Hepatocyte (in vitro differentiated cells): Measurements from ENCODE around the gene LPP. TPM values are rescaled to one million over a fixed set of nuclear protein-coding genes. Genes with fewer than 3 reads are reported as not detected.
"Not testable (repeated sequence)": the region's sequence is repeated elsewhere in the genome, so short reads cannot be mapped to it uniquely, and the experiment has no call there.

ENCODE experiments used
- DNase-seq: peaks from one replicate; pipeline ENCODE4 v3.0.0-alpha.2; 2016; ENCODE audit warnings: low spot score
- H2AFZ ChIP-seq: fragments of 200-600 bp; sonication (generic); 2 replicates; pipeline ENCODE4 v1.6.0; 2016; ENCODE audit warnings: antibody characterized with exemption, mild to moderate bottlenecking
- H3K27ac ChIP-seq: fragments of 200-600 bp; sonication (generic); 2 replicates; pipeline ENCODE4 v1.5.1; 2016; ENCODE audit warnings: mild to moderate bottlenecking
- H3K27me3 ChIP-seq: fragments of 200-600 bp; sonication (generic); 2 replicates; pipeline ENCODE4 v1.6.1; 2016
- H3K36me3 ChIP-seq: fragments of 200-600 bp; sonication (generic); replicated peaks from 2 replicates; pipeline ENCODE4 v1.5.1; 2016; ENCODE audit warnings: low read depth; ENCODE audit not compliant: insufficient read depth
- H3K4me1 ChIP-seq: fragments of 200-600 bp; sonication (generic); 2 replicates; pipeline ENCODE4 v1.5.1; 2016; ENCODE audit warnings: mild to moderate bottlenecking, moderate library complexity; ENCODE audit not compliant: insufficient read depth
- H3K4me2 ChIP-seq: fragments of 200-600 bp; sonication (generic); 2 replicates; pipeline ENCODE4 v1.6.0; 2016
- H3K4me3 ChIP-seq: fragments of 200-600 bp; sonication (generic); 2 replicates; pipeline ENCODE4 v1.5.1; 2016; ENCODE audit warnings: mild to moderate bottlenecking
- H3K79me2 ChIP-seq: fragments of 200-600 bp; sonication (generic); 2 replicates; pipeline ENCODE4 v1.6.0; 2017; ENCODE audit warnings: mild to moderate bottlenecking
- H3K9me2 ChIP-seq: fragments of 200-600 bp; sonication (generic); replicated peaks from 2 replicates; pipeline ENCODE4 v1.6.0; 2017; ENCODE audit warnings: mild to moderate bottlenecking; ENCODE audit not compliant: insufficient read depth
- H3K9me3 ChIP-seq: fragments of 200-600 bp; sonication (generic); 2 replicates; pipeline ENCODE4 v1.5.1; 2016; ENCODE audit warnings: low read depth, mild to moderate bottlenecking
- H4K20me1 ChIP-seq: fragments of 200-600 bp; sonication (generic); 2 replicates; pipeline ENCODE4 v1.6.0; 2016; ENCODE audit warnings: mild to moderate bottlenecking; ENCODE audit not compliant: insufficient read depth, poor library complexity, severe bottlenecking
- CTCF ChIP-seq: fragments of 200-600 bp; sonication (generic); IDR thresholded peaks from 2 replicates; pipeline ENCODE4 v1.5.1; 2016; ENCODE audit warnings: antibody characterized with exemption, mild to moderate bottlenecking; ENCODE audit not compliant: poor library complexity
- EZH2 ChIP-seq: fragments of 200-600 bp; sonication (generic); IDR thresholded peaks from 2 replicates; pipeline ENCODE4 v1.6.1; 2016; ENCODE audit warnings: antibody characterized with exemption, mild to moderate bottlenecking, borderline replicate concordance
- EZH2phosphoT487 ChIP-seq: fragments of 200-600 bp; sonication (generic); IDR thresholded peaks from one replicate; pipeline ENCODE4 v1.6.1; 2018; ENCODE audit warnings: antibody characterized with exemption, mild to moderate bottlenecking, low read depth, moderate library complexity; ENCODE audit not compliant: unreplicated experiment, severe bottlenecking
- WGBS: methylation state at CpG from one replicate; pipeline ENCODE4 v1.1.6; 2016; ENCODE audit warnings: low lambda C conversion rate; ENCODE audit errors: missing lambda C conversion rate; 5-methylcytosine and 5-hydroxymethylcytosine counted together
- polyA plus RNA-seq: library from polyadenylated mRNA; unstranded; fragments of >200 nt; fragmentation: Nextera tagmentation; extraction: Ambion mirVana; gene quantifications from 2 replicates; pipeline ENCODE4 v1.2.1, GENCODE V29; 2016
- total RNA-seq: library from RNA; depleted of rRNA; stranded (reverse); fragments of >200 nt; gene quantifications from 2 replicates; pipeline ENCODE4 v1.2.3, GENCODE V29; 2014

The LPP gene
- total and polyA plus RNA-seq, 2 experiments from 2014 or later: 53.2 to 73.8 TPM

DNA sequence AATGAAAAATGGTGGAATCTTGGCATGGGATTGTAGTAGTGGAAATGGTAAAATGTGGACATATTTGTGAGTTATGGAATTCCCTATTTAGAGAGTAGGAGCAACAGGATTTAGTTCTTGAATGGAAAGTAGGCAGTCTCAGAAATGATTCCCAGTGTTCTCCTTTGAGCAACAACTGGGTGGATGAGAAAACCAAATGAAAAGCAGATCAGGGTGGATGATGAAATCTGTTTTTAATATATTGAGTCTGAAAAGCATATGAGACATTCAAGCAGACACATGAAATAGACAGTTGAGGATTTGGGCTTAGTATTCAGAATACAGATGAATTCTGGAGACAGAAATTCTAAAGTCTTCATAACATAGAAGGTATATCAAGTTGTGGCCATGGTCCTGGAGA, 451.3 kb downstream of the LPP start:
- Histone ChIP-seq H3K27me3 (no peaks in the 10 kb centered on the region), H3K4me1 (no peaks in the 10 kb centered on the region), H3K27ac (no peak overlapping the region), H3K9me3 (no peaks in the 10 kb centered on the region), H3K9me2 (no peaks in the 10 kb centered on the region), H2AFZ (no peak overlapping the region), H4K20me1 (no peaks in the 10 kb centered on the region), H3K79me2 (peaks cover 13% of the 10 kb centered on the region), H3K36me3 (no peaks in the 10 kb centered on the region), H3K4me2 (no peak overlapping the region), H3K4me3 (no peak overlapping the region)
- TF ChIP-seq EZH2 (no peak), CTCF (no peak), EZH2phosphoT487 (no peak)
- DNase-seq: no peak

GRCh38 chr3:188605905-188606304, 451.9 kb downstream of the LPP start:
- Histone ChIP-seq H3K4me2 (no peak overlapping the region), H3K27ac (no peak overlapping the region), H4K20me1 (no peaks in the 10 kb centered on the region), H2AFZ (no peak overlapping the region), H3K4me1 (no peaks in the 10 kb centered on the region), H3K9me2 (no peaks in the 10 kb centered on the region), H3K4me3 (no peak overlapping the region), H3K9me3 (no peaks in the 10 kb centered on the region), H3K27me3 (no peaks in the 10 kb centered on the region), H3K36me3 (no peaks in the 10 kb centered on the region), H3K79me2 (peaks cover 13% of the 10 kb centered on the region)
- no peak for DNase-seq
- TF ChIP-seq EZH2phosphoT487 (no peak), CTCF (no peak), EZH2 (no peak)
- 96% methylated on average over 5 of the region's 5 CpGs for WGBS

- no peak overlapping the region for H2AFZ ChIP-seq
- TF ChIP-seq EZH2 (no peak), CTCF (no peak)
Measured at GRCh38 chr3:188607805-188608315, 453.9 kb downstream of the LPP start.

DNA sequence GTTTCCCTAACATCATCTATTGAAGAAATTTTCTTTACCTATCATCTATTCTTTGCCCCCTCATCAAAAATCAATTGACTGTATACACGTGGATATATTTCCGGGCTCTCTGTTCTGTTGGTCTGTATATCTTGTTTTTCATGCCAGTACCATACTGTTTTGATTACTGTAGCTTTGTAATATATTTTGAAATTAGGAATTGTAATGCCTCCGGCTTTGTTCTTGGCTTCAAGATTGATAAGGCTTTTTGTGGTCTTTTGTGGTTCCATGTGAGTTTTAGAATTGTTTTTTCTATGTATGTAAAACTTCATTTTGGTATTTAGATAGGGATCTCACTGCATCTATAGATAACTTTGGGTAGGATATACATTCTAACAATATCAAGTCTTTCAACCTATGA, 454.4 kb downstream of the LPP start:
- H3K9me3 ChIP-seq: no peaks in the 10 kb centered on the region

More at GRCh38 chr3:188607805-188608315, 453.9 kb downstream of the LPP start:
- Histone ChIP-seq H3K9me3 (no peaks in the 10 kb centered on the region), H3K79me2 (peaks cover 17% of the 10 kb centered on the region), H3K27ac (no peak overlapping the region), H3K4me3 (no peak overlapping the region), H3K27me3 (no peaks in the 10 kb centered on the region), H4K20me1 (no peaks in the 10 kb centered on the region), H3K36me3 (no peaks in the 10 kb centered on the region), H3K4me2 (no peak overlapping the region), H3K9me2 (no peaks in the 10 kb centered on the region), H3K4me1 (no peaks in the 10 kb centered on the region)
- DNase-seq: no peak

DNA sequence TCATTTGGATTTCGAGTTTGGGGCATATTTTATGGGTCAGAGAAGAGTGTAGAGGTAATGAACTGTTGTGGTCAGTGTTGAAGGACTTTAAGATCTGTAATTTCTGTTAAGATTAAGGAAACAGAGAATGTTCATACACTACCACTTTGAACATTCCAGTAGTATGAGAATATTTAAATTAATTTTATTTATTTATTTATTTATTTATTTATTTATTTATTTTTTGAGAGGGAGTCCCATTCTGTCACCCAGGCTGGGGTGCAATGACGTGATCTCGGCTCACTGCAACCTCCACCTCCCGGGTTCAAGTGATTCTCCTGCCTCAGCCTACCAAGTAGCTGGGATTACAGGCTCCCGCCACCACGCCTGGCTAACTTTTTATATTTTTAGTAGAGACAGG, 459.8 kb downstream of the LPP start:
- H3K36me3 ChIP-seq, H3K9me3 ChIP-seq, H3K9me2 ChIP-seq, DNase-seq, H3K4me3 ChIP-seq, H4K20me1 ChIP-seq, H3K27ac ChIP-seq, H3K4me1 ChIP-seq, H2AFZ ChIP-seq, H3K4me2 ChIP-seq, H3K27me3 ChIP-seq: not testable (repeated sequence)
- 98% methylated on average over 6 of the region's 6 CpGs for WGBS
- H3K79me2 ChIP-seq: peaks cover 21% of the 10 kb centered on the region

More for the DNA sequence above, 454.4 kb downstream of the LPP start:
- Histone ChIP-seq H4K20me1 (no peaks in the 10 kb centered on the region), H3K27me3 (no peaks in the 10 kb centered on the region), H3K36me3 (no peaks in the 10 kb centered on the region), H3K79me2 (peaks cover 17% of the 10 kb centered on the region), H3K9me2 (no peaks in the 10 kb centered on the region), H3K4me3 (no peak overlapping the region), H3K27ac (no peak overlapping the region), H2AFZ (no peak overlapping the region), H3K4me2 (no peak overlapping the region), H3K4me1 (no peaks in the 10 kb centered on the region)
- DNase-seq: no peak
- TF ChIP-seq EZH2: no peak
- no peak for TF ChIP-seq EZH2phosphoT487
- TF ChIP-seq CTCF: no peak
- 100% methylated on average over 3 of the region's 3 CpGs for WGBS
